NB4 (cell line): ENCODE data around the gene PTPN3.

ENCODE experiments used
- DNase-seq: peaks from one replicate; pipeline ENCODE4 v3.0.0; 2010; ENCODE audit warnings: low read depth
- H3K4me3 ChIP-seq: one replicate; pipeline ENCODE4 v1.5.1; 2011; ENCODE audit warnings: mild to moderate bottlenecking, low read depth, low read length, moderate library complexity
- CTCF ChIP-seq: IDR thresholded peaks from one replicate; pipeline ENCODE4 v1.5.1; 2012; ENCODE audit warnings: low read depth, low read length
- MAX ChIP-seq: IDR thresholded peaks from 2 replicates; pipeline ENCODE4 v1.6.1; 2011; ENCODE audit warnings: low read depth, low read length
- MYC ChIP-seq: IDR thresholded peaks from 2 replicates; pipeline ENCODE4 v1.6.1; 2011; ENCODE audit warnings: low read depth, low read length
- POLR2A ChIP-seq: IDR thresholded peaks from 2 replicates; pipeline ENCODE4 v1.6.1; 2011; ENCODE audit warnings: mild to moderate bottlenecking; ENCODE audit not compliant: insufficient read length; ENCODE audit errors: extremely low read depth

The PTPN3 gene

GRCh38 chr9:109463924-109464625, 34.0 kb downstream of the PTPN3 start:
- no peak overlapping the region for H3K4me3 ChIP-seq
- no peak for TF ChIP-seq MYC
- no peak for TF ChIP-seq POLR2A
- TF ChIP-seq CTCF, result no peak
- no peak for TF ChIP-seq MAX
- DNase-seq, result peak; percentile 54

GRCh38 chr9:109460576-109460975, 37.5 kb downstream of the PTPN3 start:
- TF ChIP-seq MYC, result no peak
- no peak for TF ChIP-seq CTCF
- TF ChIP-seq MAX, result no peak
- no peak for TF ChIP-seq POLR2A
- H3K4me3 ChIP-seq, result no peak overlapping the region
- no peak for DNase-seq

- H3K4me3 ChIP-seq, result no peak overlapping the region
- DNase-seq, result no peak
- no peak for TF ChIP-seq POLR2A
These were observed 38.7 kb downstream of the PTPN3 start for GRCh38 chr9:109459423-109459822.

- no peak for DNase-seq
- TF ChIP-seq MAX (no peak), POLR2A (no peak), MYC (no peak), CTCF (no peak)
- no peak overlapping the region for H3K4me3 ChIP-seq
These were observed 39.5 kb downstream of the PTPN3 start for GRCh38 chr9:109458453-109459211.

- no peak for DNase-seq
- TF ChIP-seq CTCF, result no peak
- no peak for TF ChIP-seq MAX
- no peak for TF ChIP-seq POLR2A
- no peak for TF ChIP-seq MYC
- H3K4me3 ChIP-seq, result no peak overlapping the region
These were observed 41.3 kb downstream of the PTPN3 start for GRCh38 chr9:109456811-109457210.

- no peak overlapping the region for H3K4me3 ChIP-seq
- TF ChIP-seq POLR2A (no peak), CTCF (peak; percentile 19)
- no peak for DNase-seq
These were observed 42.2 kb downstream of the PTPN3 start for GRCh38 chr9:109455861-109456260.
